Stimulated activated CD4-positive, alpha-beta T cell treated with anti-CD3 and anti-CD28 coated beads, TNF-alpha, amount 100 ng/mL, for 48 hours (primary cell): ENCODE data around the gene KCNIP3.
"Not testable (repeated sequence)": the region's sequence is repeated elsewhere in the genome, so short reads cannot be mapped to it uniquely, and the experiment has no call there.

ENCODE experiments used
- DNase-seq, 3 donors: peaks; one replicate each; pipeline ENCODE4 v3.0.0-alpha.2; 2020; ENCODE audit warnings: low read depth in 3 of 3

Gene KCNIP3

GRCh38 chr2:95296880-95297487 is at the start of gene KCNIP3:
KCNIP3 (plus strand) TSS chr2:95297347; CDS start chr2:95297439, 92 bp downstream.
- no peak for DNase-seq

- no peak for DNase-seq
These were observed 38.9 kb upstream of the KCNIP3 start for GRCh38 chr2:95258271-95258670.

- no peak for DNase-seq
These were observed 36.8 kb upstream of the KCNIP3 start for GRCh38 chr2:95260028-95261023.

GRCh38 chr2:95261602-95262001 is 35.5 kb upstream of the KCNIP3 start:
- DNase-seq, result no peak

- DNase-seq, result no peak
These were observed 34.1 kb upstream of the KCNIP3 start for GRCh38 chr2:95262896-95263542.

- no peak for DNase-seq
These were observed 32.5 kb upstream of the KCNIP3 start for GRCh38 chr2:95264624-95265023.

- no peak for DNase-seq
These were observed 32.0 kb upstream of the KCNIP3 start for GRCh38 chr2:95265182-95265581.

- no peak for DNase-seq
These were observed 30.2 kb upstream of the KCNIP3 start for GRCh38 chr2:95266781-95267430.

- DNase-seq, result no peak
These were observed 29.5 kb upstream of the KCNIP3 start for GRCh38 chr2:95267458-95268210.

- no peak for DNase-seq
These were observed 28.7 kb upstream of the KCNIP3 start for GRCh38 chr2:95268211-95269035.

GRCh38 chr2:95269036-95269680 is 28.0 kb upstream of the KCNIP3 start:
- no peak for DNase-seq

GRCh38 chr2:95269745-95270144 is 27.4 kb upstream of the KCNIP3 start:
- DNase-seq, result not testable (repeated sequence)

GRCh38 chr2:95270541-95271081 is 26.5 kb upstream of the KCNIP3 start:
- DNase-seq, result no peak

GRCh38 chr2:95271381-95271971 is 25.7 kb upstream of the KCNIP3 start:
- no peak for DNase-seq

GRCh38 chr2:95272299-95272751 is 24.8 kb upstream of the KCNIP3 start:
- no peak for DNase-seq

- DNase-seq, result no peak
These were observed 24.4 kb upstream of the KCNIP3 start for GRCh38 chr2:95272781-95273180.

GRCh38 chr2:95273566-95274290 is 23.4 kb upstream of the KCNIP3 start:
- DNase-seq, result no peak
